ENCODE results near the gene CARD14.
"Not testable (repeated sequence)": the region's sequence is repeated elsewhere in the genome, so short reads cannot be mapped to it uniquely, and the experiment has no call there.

CARD14 gene

DNA sequence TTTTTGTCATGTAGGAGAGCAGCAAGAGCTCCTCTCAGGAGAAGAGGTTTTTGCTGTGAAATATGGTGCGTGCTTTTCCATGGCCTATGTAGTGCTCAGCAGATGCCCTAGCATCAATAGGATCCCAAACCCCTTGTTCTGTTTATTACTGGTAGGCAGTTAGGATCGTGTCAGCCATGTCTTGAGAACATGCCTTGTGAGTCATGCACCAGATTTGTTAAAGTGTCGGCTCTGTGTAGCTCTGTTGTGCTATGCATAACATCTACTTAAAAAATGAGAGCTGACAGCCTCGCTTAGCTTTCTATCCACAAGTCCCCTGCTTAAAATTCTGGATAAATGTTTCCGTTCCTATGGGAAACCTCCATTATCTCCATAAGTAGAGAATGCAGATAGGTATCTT, 18.5 kb upstream of the CARD14 start:
- DNase-seq, result no peak

DNA sequence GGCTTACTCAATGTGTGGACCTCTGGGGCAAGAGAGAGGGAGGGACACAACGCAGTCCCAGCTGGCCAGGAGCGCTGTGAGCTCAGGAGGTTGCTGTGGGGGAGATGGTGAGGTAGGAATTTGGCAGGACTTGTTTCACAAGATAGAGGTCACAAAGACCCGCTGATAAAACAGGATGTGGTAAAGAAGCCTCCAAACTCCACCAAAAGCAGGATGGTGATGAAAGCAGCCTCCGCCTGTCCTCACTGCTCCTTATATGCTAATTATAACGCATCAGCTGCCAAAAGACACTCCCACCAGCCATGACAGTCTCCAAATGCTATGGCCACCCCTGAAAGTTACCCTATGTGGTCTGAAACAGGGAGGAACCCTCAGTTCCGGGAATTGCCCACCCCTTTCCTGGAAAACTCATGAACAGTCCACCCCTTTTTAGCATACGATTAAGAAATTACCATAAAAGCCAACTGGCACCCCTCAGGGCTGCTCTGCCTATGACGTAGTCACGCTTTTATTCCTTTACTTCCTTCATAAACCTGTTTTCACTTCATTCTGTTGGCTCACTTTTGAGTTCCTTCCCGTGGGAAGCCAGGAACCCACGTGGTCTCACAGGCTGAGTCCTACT, 17.6 kb upstream of the CARD14 start:
- no peak for DNase-seq

DNA sequence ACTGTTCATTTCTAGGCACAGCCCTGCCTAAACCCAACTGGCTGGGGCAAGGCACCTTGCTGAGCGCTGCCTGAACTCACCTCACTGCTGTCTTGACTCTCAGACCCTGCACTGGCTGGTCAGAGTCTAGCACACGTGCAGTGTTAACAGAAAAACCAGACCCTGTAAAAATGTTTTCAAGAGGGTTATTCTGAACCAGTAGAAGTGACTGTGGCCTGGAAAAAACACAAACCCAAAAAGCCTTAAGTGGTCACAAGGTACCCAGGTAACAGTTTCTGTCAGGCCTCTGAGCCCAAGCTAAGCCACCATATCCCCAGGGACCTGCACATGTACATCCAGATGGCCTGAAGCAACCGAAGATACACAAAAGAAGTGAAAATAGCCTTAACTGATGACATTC, 16.8 kb upstream of the CARD14 start:
- DNase-seq, result no peak

DNA sequence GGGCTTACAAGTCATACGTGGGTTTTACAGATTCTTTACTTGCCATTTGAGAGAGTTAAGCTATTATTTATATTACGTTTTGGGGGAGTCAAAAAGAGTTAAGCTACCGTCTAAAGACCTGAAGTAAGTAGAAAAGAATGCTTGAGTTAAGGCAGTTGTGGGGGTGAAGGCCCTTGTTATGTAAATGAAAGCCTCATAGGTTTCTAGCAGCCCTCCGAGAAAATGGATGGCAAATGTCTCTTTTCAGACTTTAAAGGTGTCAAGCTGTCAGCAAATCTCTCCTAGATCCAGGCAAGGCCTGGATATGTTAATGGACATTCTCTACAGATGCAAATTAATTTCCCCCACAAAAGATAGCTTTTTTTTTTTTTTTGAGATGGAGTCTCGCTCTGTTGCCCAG, 15.7 kb upstream of the CARD14 start:
- DNase-seq, result no peak

DNA sequence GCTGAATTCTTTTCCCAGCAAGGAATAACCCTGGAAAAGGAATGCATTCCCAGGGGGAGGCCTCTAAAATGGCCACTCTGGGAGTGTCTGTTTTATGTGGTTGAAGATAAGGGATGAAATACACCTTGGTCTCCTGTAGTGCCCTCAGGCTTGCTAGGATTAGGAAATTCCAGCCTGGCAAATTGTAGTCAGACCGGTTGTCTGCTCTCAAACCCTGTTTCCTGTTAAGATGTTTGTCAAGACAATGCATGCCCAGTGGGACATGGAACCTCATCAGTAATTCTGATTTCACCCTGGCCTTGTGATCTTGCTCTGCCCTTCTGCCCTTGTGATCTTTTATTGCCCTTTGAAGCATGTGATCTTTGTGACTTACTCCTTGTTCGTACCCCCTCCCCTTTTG, 14.2 kb upstream of the CARD14 start:
- not testable (repeated sequence) for DNase-seq

DNA sequence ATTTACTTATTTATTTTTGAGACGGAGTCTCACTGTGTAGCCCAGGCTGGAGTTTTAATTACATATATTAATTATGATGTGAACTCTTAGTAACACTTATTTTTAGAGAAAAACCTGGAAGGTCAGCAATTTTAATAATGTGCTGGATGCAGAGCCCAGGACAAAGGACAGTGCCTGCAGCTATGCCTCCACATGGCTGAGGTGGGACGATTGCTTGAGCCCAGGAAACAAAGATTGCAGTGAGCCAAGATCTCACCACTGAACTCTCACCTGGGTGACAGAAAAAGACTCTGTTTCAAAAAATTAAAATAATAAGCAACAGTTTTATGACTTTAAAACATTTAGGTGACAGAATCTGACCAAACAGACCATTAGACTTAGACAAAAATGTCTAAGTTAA, 11.0 kb upstream of the CARD14 start:
- no peak for DNase-seq

DNA sequence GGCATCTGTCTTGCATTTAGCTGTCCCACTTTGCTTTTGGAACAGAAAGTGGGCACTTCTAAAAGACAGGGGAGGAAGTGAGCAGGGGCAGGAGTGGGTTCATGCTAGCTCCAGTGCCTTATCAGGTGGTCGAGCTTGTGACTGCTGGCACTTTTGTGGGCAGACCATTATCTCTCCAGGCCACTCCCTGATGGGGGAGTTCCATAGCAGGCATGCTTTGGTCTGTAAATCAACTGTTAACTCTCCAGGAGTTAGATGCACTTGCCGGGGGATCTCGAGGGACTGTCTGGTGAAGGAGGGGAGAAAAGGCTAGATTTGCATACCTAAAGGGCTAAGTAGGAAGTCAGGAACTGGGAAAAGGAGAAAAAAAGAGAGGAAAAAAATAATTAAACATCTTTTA, 9.3 kb upstream of the CARD14 start:
- DNase-seq, result no peak

DNA sequence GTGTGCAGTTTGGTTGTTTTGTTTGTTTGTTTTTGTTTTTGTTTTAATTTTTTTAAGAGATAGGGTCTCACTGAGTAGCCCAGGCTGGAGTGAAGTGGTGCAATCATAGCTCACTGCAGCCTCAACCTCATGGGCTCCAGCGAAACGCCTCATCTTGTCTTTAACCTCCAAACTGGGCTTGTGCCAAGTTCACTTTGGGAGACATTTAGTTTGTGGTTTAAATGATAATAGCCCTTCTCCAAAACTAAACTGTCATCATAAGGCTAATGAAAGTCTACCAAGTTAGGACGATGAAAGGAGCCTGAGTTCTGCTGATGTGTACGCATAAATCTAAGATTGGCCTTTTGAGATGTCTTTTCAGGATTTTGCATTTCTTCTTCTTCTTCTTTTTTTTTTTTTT, 6.5 kb upstream of the CARD14 start:
- DNase-seq, result no peak

DNA sequence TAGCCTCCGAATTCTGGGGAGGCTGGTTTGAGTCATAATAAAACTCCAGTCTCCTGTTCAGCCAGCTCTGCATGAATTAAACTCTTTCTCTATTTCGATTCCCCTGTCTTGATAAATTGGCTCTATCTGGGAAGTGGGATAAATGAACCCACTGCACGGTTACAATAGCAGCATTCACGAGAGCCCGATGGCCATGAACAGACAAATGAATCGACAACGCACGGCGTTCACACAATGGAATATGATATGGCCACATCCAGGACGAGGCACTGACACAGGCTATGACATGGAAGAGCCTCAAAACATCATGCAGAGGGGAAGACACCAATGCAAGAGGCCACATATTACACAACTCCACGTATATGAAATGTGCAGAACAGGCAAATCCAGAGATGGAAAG, 5.6 kb upstream of the CARD14 start:
- no peak for DNase-seq

DNA sequence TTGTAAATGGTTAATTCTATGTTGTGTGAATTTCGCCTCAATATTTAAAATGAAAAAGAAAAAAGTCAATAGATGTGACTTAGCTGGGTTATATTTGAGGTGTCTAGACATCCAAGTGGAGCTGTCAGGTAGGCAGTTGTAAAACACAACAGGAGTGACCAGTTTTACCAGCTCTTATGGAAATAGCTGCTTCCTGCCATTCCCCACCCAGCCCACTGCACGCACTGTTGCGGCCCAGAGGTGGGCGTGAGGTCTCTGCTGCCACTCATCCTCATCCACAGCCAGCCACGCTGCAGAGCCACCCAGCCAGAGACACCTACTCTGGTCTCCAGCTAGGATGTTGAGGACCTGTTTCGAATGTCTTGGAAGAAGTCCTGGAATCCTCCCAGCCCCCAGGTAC, 3.4 kb upstream of the CARD14 start:
- no peak for DNase-seq

DNA sequence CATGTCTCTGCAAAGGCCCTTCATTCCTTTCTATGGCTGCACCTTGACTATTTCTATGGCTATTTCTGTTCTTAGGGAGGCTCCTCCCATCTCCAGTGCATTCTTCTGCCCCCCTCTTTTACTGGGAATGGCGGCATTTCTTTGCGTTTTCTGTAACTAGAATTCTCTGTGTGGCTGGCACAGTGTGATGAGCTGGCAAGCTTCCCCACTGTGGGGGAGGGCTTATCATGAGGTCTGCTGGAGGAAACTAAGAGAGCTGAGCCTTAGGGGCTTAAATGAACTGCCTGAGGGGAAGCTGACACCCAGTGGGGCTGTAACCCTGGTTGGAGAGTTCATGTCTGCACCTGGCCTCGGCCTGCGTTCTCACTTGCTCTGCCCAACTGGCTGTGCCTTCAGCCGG, 1.5 kb upstream of the CARD14 start:
- no peak for DNase-seq

DNA sequence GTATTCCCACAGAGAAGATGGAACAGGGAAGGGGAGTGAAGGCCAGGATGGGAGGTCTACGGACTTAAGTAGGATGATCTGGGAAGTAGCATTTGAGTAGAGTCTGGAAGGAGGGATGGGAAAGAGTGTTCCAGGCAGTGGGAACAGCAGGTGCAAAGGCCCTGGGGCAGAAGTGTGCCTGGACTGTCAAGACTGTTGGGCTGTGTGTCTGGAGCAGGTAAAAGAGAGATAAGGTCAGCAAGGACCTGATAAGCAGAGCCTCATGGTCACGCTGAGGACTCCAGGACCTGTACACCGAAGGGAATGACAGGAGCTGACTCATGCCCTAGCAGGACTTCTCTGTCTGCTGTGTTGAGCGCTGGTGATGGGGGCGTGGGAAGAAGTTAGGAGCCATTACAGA, 723 bp upstream of the CARD14 start:
- no peak for DNase-seq

DNA sequence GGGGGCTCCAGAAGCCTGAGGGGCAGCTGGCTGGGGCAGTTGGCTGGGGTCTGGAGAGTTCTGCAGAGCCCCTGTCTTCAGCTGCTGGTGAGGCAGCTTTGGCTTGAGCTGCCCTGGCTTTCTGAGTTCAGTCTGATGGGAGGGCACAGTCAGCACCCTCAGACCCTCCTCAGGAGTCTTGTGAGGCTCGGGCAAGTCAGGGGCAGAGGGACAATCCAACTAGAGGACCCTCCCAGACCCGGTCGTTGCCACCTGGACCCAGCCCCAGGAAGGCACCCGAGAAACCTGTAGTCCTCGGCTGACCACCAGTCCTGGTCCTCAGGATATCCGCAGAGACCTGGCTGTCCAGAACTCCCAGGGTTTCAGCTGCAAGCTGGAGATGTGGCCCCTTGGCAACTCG, 1.9 kb downstream of the CARD14 start:
- no peak for DNase-seq

DNA sequence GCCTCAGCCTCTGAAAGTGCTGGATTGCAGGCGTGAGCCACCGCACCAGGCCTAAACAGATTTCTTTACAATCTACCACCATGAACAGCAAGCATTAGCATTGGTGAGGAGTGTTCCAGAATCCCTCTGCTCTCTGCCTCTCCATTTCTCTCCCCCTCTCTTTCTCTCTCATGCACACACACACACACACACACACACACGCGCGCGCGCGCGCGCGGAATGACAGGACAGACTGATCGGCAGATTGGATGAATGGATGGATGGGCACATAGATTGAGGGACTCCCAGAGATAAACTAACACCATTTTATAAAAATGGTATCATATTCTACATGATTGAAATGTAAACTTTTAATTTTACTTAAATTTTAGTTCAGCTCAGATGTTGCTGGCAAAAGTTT, 3.3 kb downstream of the CARD14 start:
- DNase-seq, result no peak

DNA sequence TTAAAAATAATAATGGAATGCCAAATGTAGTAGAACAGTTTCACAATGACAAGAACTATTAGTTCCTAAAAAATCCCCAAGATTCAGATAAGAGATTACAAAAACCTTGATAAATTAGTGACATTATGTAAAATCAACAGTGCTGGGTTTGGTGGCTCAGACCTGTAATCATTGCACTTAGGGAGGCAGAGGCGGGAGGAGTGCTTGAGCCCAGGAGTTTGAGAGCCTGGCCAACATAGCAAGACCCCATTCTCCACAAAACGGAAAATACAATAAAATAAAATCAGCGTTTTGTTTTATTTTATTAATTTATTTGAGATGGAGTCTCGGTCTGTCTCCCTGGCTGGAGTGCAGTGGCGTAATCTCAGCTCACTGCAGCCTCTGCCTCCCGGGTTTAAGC, 4.1 kb downstream of the CARD14 start:
- no peak for DNase-seq

DNA sequence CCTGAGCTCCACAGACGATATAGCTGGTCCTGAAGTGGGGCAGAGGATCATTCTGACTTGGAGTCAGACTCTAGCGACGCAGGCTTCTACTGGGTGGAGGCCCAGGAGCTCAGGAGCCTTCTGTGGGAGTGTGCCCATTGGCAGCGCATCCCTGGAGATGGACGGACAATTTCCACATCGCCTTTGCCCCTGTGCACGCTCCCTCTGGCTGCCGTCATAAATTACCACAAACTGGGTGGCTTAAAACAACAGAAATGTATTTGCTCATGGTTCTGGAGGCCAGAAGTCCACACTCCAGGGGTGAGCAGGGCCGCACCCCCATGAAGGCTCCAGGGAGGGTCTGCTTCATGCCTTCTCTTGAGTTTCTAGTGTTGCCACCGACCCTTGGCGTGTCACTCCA, 6.9 kb downstream of the CARD14 start:
- no peak for DNase-seq

DNA sequence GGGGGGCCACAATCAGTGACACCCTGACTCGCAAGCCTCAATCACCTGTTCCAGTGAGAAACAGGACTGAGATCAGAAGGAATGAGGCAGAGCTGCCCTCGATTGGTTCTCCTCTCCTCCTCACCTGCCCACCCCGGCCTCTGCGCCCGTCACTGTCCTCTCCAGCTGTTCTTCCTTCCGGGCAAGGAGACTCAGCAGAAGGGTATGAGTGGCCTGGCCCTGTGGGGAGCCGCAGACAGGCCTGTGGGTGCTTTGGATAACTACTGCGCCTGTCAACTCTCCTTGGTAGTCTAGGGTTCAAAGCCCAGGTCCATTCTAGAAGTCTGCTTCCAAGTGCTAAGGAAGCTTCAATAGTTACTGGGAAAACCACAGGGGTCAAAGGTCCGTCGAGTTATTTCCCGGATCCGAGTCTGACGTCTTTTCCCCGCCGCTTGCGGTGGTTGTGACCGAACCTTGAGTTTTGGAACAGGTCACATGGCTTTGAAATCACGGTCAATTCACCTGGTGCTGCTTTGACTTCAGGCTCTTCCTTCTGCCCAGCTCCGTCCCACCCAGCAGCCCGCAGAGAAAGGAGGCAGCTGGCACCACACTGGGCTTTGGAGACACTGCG, 8.3 kb downstream of the CARD14 start:
- DNase-seq, result no peak

DNA sequence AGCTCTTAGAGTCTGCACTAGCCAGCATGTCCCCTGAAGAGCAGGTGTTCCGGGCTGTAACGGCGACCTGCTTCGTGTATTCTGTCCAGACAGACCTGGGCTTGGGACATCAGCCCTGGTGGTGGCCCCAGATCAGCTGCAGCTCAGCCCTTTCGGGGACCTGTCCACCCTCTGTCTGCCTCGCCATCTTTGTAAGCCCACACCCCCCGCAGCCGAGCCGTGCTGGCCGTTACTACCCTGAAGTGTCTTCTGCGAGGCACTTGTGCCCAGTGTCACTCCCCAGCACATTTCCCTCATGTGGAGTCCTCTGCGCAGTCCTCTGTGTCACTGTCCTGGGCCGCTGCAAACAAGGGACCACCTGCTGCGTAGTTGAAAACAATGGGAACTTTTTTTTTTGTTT, 10.4 kb downstream of the CARD14 start:
- DNase-seq, result no peak

DNA sequence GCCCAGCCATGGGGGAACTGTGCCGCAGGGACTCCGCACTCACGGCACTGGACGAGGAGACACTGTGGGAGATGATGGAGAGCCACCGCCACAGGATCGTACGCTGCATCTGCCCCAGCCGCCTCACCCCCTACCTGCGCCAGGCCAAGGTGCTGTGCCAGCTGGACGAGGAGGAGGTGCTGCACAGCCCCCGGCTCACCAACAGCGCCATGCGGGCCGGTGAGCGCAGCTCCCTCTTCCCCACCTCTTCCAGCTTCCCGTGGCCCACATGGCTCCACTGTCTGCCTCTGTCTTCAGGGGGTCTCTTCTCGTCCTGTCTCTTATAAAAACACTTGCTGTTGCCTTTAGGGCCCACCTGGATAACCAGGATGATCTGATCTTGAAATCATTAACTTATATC, 11.6 kb downstream of the CARD14 start:
- DNase-seq, result no peak

DNA sequence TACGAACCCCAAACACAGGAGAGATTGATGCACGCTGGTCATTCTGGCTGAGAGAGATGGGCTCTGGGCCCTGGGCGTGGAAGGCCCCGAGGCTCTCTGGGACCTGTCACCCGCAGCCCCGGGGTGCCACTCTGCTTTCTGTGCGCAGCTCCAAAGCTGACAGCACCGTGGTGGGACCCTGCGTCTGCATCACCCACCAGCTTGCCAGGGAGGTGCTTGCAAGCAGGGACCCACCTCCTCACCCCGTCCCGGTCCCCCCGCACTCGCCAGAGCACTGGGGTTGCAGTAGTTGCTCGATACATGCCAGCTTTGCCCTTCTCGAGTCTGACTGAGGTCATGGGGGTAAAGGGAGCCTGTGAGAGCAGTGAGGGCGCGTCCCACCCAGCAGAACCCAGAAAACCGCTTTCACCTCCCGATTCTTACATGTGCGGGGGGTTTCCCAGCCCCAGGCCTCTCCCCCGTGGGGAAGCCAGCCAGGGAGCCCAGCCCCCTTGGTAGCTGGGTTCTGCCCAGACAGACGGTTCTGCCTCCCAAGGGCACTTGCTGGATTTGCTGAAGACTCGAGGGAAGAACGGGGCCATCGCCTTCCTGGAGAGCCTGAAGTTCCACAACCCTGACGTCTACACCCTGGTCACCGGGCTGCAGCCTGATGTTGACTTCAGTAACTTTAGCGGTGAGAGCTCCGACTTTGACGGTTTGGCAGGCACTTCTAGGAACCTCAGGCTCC, 12.5 kb downstream of the CARD14 start:
- no peak for DNase-seq

DNA sequence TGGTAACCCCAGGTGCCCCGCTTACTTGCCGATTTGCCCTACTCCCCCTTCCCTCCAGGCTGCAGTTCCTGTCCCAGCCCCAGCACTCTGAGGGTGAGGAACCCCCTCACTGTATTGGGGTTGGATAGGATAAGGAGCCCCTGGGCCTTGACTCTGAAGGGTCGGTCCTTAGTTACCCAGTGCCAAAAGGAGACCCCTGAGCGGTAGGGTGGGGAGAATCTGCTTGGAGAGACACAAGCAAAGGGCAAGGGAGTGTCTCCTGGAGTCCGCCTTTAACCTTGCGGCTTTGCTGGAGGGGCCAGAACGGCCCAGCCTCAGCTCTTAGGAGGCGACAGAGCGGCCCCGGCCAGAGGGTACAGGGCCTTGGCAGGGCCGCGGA, 13.0 kb downstream of the CARD14 start:
- DNase-seq, result no peak

DNA sequence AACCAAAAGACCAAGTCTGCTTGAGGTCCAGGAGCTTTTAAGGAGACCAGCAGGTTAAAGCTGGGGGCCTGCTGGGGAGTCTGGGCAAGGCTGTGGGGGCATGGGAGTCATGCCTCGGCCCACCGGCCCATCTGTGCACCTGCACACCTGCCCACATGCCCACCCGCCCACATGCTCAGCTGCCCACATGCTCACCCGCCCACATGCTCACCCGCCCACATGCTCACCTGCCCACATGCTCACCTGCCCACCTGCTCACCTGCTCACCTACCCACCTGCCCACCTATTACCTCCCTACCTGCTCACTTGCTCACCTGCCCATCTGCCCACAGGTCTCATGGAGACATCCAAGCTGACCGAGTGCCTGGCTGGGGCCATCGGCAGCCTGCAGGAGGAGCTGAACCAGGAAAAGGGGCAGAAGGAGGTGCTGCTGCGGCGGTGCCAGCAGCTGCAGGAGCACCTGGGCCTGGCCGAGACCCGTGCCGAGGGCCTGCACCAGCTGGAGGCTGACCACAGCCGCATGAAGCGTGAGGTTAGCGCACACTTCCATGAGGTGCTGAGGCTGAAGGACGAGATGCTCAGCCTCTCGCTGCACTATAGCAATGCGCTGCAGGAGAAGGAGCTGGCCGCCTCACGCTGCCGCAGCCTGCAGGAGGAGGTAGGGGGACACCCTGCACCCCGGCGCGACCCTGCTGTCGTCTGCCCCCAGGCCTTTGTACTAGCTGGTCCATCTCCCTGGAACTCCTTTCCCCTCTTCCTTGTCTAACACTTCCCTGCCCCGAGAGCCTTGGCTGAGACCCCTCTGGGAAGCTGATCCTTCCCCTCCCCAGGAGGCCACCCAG, 14.0 kb downstream of the CARD14 start:
- DNase-seq, result no peak

DNA sequence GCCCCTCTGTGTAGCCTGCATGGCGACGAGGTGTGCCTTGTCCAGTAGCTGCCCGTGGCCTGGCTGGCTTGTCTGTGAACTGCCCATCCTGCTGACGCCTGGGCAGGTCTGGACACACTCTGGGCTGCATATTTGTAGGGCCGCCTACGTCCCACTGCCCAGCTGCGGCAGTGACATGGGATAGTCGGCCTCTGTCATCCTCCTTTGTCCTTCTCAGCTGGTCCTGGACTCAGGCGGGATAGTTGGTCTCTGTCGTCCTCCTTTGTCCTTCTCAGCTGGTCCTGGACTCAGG, 14.5 kb downstream of the CARD14 start:
- DNase-seq, result no peak

DNA sequence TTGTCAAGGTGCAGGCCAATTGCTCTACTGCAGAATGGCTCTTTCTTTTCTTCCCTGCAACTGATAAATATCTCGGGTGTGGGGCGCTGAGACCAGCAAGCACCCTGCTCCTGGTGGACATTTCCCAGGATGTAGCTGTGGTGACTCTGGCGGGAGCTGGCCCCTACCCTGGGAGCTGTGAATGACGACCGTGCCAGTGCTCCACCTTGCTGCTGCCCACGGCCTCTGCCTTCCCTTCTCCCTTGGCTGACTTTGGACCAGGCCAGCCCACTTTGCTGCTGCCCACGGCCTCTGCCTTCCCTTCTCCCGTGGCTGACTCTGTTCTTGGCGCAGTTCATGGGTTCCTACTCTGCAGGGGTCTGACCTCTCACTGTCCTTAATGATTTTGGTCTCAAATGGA, 16.1 kb downstream of the CARD14 start:
- no peak for DNase-seq
